HCT116 (cell line): ENCODE results near the gene SLC25A31. TPM values are rescaled to one million over a fixed set of nuclear protein-coding genes. Genes with fewer than 3 reads are reported as not detected.
A peak's percentile ranks its signal among the peaks of the same experiment; 100 is the strongest.

Experiments used
- ATAC-seq: fragments of 200-7000 bp; cut with Tn5 transposase; 2 replicates; pipeline ENCODE4 v1.9.1; 2020; ENCODE audit warnings: mild to moderate bottlenecking, moderate library complexity
- BruUV-seq: library from RNA; stranded (reverse); fragments of 400-500 nt; replicated peaks from 2 replicates; lab custom pipeline; 2021; lab: Mats Ljungman, UMichigan
- CTCF ChIA-PET: fragments of 300-600 bp; sonication (Branson Sonifier 250); formaldehyde crosslinking; loops from one replicate; lab custom pipeline; 2021; ENCODE audit warnings: antibody characterized with exemption; lab: Charles Lee
- POLR2A ChIA-PET: fragments of 300-600, 350-600 bp; sonication (Branson Sonifier 250); formaldehyde crosslinking; loops from one replicate; lab custom pipeline; 2021; ENCODE audit warnings: antibody characterized with exemption; lab: Charles Lee
- RAD21 ChIA-PET, 2 experiments: fragments of 300-600 bp; sonication (Branson Sonifier 250); formaldehyde crosslinking; loops; one replicate each; lab custom pipeline; 2023; ENCODE audit warnings: low total read pairs in 2 of 2; ENCODE audit not compliant: uncharacterized antibody in 2 of 2, unreplicated experiment in 2 of 2, low non-redundant PET in 1 of 2; lab: Charles Lee
- DNase-seq: peaks from one replicate; pipeline ENCODE4 v3.0.0-alpha.2; 2010; ENCODE audit warnings: low read depth, low spot score
- H2AFZ ChIP-seq: fragments of 200-600 bp; shearing (Covaris generic), sonication (generic); 2 replicates; pipeline ENCODE4 v1.6.1; 2017; ENCODE audit warnings: low read depth, mixed run types, mixed read lengths, antibody characterized with exemption, low read length; ENCODE audit not compliant: poor library complexity, severe bottlenecking
- H3K27ac ChIP-seq: 2 replicates; pipeline ENCODE4 v1.5.1; 2012; ENCODE audit warnings: low read depth, low read length
- H3K27me3 ChIP-seq: fragments of 200-600 bp; sonication (generic); 2 replicates; pipeline ENCODE4 v1.6.1; 2016; ENCODE audit warnings: mixed run types, low read length, mixed read lengths; ENCODE audit not compliant: insufficient read depth
- H3K36me3 ChIP-seq, 2 experiments: fragments of 200-500 bp in 1 of 2; fragments of 200-600 bp in 1 of 2; sonication (Bioruptor generic) in 1 of 2; sonication (generic) in 1 of 2; 2 replicates each; pipeline versions ENCODE4 v1.5.1 to v1.6.1; 2014 to 2016; ENCODE audit warnings: low read length in 2 of 2, inconsistent platforms in 1 of 2, mixed read lengths in 1 of 2, mixed run types in 1 of 2; ENCODE audit not compliant: insufficient read depth in 2 of 2, control insufficient read depth in 1 of 2
- H3K4me1 ChIP-seq, 2 experiments: fragments of 200-600 bp in 1 of 2; sonication (generic) in 1 of 2; 2 replicates each; pipeline versions ENCODE4 v1.5.1 to v1.6.1; 2012 to 2017; ENCODE audit warnings: low read length in 2 of 2, inconsistent platforms in 1 of 2, mild to moderate bottlenecking in 1 of 2, mixed read lengths in 1 of 2, mixed run types in 1 of 2, moderate library complexity in 1 of 2; ENCODE audit not compliant: insufficient read depth in 2 of 2, control insufficient read depth in 1 of 2
- H3K4me2 ChIP-seq: fragments of 200-600 bp; sonication (generic); 2 replicates; pipeline ENCODE4 v1.6.1; 2017; ENCODE audit warnings: mixed run types, low read length, mixed read lengths
- H3K4me3 ChIP-seq, 2 experiments: fragments of 200-600 bp in 1 of 2; sonication (generic) in 1 of 2; replicated peaks in 1 of 2; 2 replicates each; pipeline ENCODE4 v1.5.1; 2011 to 2016; ENCODE audit warnings: low read length in 2 of 2, control low read depth in 1 of 2, low read depth in 1 of 2, mild to moderate bottlenecking in 1 of 2, mixed read lengths in 1 of 2, mixed run types in 1 of 2
- H3K79me2 ChIP-seq: fragments of 200-600 bp; sonication (generic); 2 replicates; pipeline ENCODE4 v1.6.1; 2017; ENCODE audit warnings: mild to moderate bottlenecking, mixed run types, low read length, moderate library complexity, mixed read lengths; ENCODE audit not compliant: insufficient read depth
- H3K9ac ChIP-seq: fragments of 200-600 bp; sonication (generic); 2 replicates; pipeline ENCODE4 v1.6.1; 2016; ENCODE audit warnings: low read length, mixed read lengths
- H3K9me2 ChIP-seq: fragments of 200-600 bp; sonication (generic), shearing (Covaris generic); 2 replicates; pipeline ENCODE4 v1.6.1; 2017; ENCODE audit warnings: mixed run types, mild to moderate bottlenecking, moderate library complexity; ENCODE audit not compliant: insufficient read depth
- H3K9me3 ChIP-seq, 2 experiments: fragments of 200-500 bp in 1 of 2; fragments of 200-600 bp in 1 of 2; sonication (Bioruptor generic) in 1 of 2; sonication (generic) in 1 of 2; 2 replicates each; pipeline ENCODE4 v1.6.1; 2014 to 2017; ENCODE audit warnings: low read length in 2 of 2, mixed read lengths in 2 of 2, inconsistent platforms in 1 of 2, low read depth in 1 of 2, mild to moderate bottlenecking in 1 of 2, mixed run types in 1 of 2, moderate library complexity in 1 of 2; ENCODE audit not compliant: control insufficient read depth in 1 of 2, insufficient read depth in 1 of 2
- H4K20me1 ChIP-seq: fragments of 200-600 bp; sonication (generic), shearing (Covaris generic); 2 replicates; pipeline ENCODE4 v1.6.1; 2017; ENCODE audit warnings: mixed run types, mild to moderate bottlenecking, moderate library complexity; ENCODE audit not compliant: insufficient read depth
- ATF3 ChIP-seq: IDR thresholded peaks from 2 replicates; pipeline ENCODE4 v1.6.1; 2012
- CBX3 ChIP-seq: IDR thresholded peaks from 2 replicates; pipeline ENCODE4 v1.6.1; 2012; ENCODE audit warnings: low read depth
- CEBPB ChIP-seq: IDR thresholded peaks from 2 replicates; pipeline ENCODE4 v1.6.1; 2012; ENCODE audit warnings: low read depth
- CTCF ChIP-seq, 3 experiments: fragments of 200-600 bp in 1 of 3; sonication (generic) in 1 of 3; IDR thresholded peaks in 2 of 3; conservative IDR thresholded peaks in 1 of 3; 2 replicates each; pipeline ENCODE4 v1.5.1; 2012 to 2017; ENCODE audit warnings: low read depth in 2 of 3, low read length in 2 of 3, antibody characterized with exemption in 1 of 3, borderline replicate concordance in 1 of 3, control low read depth in 1 of 3, mild to moderate bottlenecking in 1 of 3, mixed read lengths in 1 of 3, mixed run types in 1 of 3, moderate library complexity in 1 of 3; ENCODE audit not compliant: insufficient read depth in 1 of 3
- EGR1 ChIP-seq: IDR thresholded peaks from 2 replicates; pipeline ENCODE4 v1.6.1; 2012; ENCODE audit warnings: low read depth
- EZH2 ChIP-seq: fragments of 200-600 bp; sonication (generic); IDR thresholded peaks from 2 replicates; pipeline ENCODE4 v1.6.1; 2017; ENCODE audit warnings: antibody characterized with exemption, mixed run types
- JUND ChIP-seq: IDR thresholded peaks from 2 replicates; pipeline ENCODE4 v1.6.1; 2012
- MAX ChIP-seq: IDR thresholded peaks from 2 replicates; pipeline ENCODE4 v1.6.1; 2012
- POLR2A ChIP-seq: IDR thresholded peaks from 2 replicates; pipeline ENCODE4 v1.7.0; 2011; ENCODE audit warnings: borderline replicate concordance; ENCODE audit not compliant: insufficient read depth, insufficient read length; ENCODE audit errors: extremely low read depth
- RAD21 ChIP-seq: IDR thresholded peaks from 2 replicates; pipeline ENCODE4 v1.6.1; 2012; ENCODE audit warnings: low read depth, mild to moderate bottlenecking
- SRF ChIP-seq: IDR thresholded peaks from 2 replicates; pipeline ENCODE4 v1.6.1; 2012; ENCODE audit warnings: low read depth
- TCF7L2 ChIP-seq: IDR thresholded peaks from 2 replicates; pipeline ENCODE4 v1.7.0; 2011; ENCODE audit warnings: borderline replicate concordance, inconsistent platforms; ENCODE audit not compliant: insufficient read depth, insufficient read length; ENCODE audit errors: extremely low read depth
- YY1 ChIP-seq: IDR thresholded peaks from 2 replicates; pipeline ENCODE4 v1.6.1; 2011; ENCODE audit warnings: low read length, low read depth, moderate library complexity, mild to moderate bottlenecking; ENCODE audit not compliant: insufficient replicate concordance; ENCODE audit errors: extremely low read depth
- ZBTB33 ChIP-seq: IDR thresholded peaks from 2 replicates; pipeline ENCODE4 v1.6.1; 2011; ENCODE audit warnings: mild to moderate bottlenecking, low read length, moderate library complexity; ENCODE audit not compliant: insufficient replicate concordance; ENCODE audit errors: extremely low read depth
- ZNF274 ChIP-seq: fragments of 200-500 bp; sonication (Bioruptor generic); IDR thresholded peaks from 2 replicates; pipeline ENCODE4 v1.6.1; 2014; ENCODE audit warnings: mild to moderate bottlenecking, low read depth, low read length, inconsistent platforms
- intact Hi-C: fragments of 100-400 bp; cut with micrococcal nuclease; formaldehyde crosslinking; loops from 2 replicates; pipeline ENCODE4 v1.10.0; 2022
- total RNA-seq: library from RNA; stranded (reverse); gene quantifications from one replicate; pipeline ENCODE4 v1.2.1, GENCODE V29; 2021; ENCODE audit not compliant: unreplicated experiment

SLC25A31 gene
- total RNA-seq, 1 experiment from 2014 or later = not detected

GRCh38 chr4:127685292-127685691 is 44.9 kb upstream of the SLC25A31 start:
- H3K9me2 ChIP-seq = no peaks in the 10 kb centered on the region
- ATAC-seq = no peak
- ChIA-PET CTCF (no interaction called here), POLR2A (no interaction called here), RAD21 (no interaction called here)
- no peak overlapping the region; the same call in 1 of the 2 replicates for H3K4me2 ChIP-seq
- peak; percentile 2 for DNase-seq
- H3K27me3 ChIP-seq = no peaks in the 10 kb centered on the region
- no peaks in the 10 kb centered on the region for H3K9me3 ChIP-seq
- no peak overlapping the region for H3K4me3 ChIP-seq
- H3K4me1 ChIP-seq = peaks cover 9 to 27% of the 10 kb centered on the region in 2 experiments
- H4K20me1 ChIP-seq = no peaks in the 10 kb centered on the region
- no peak overlapping the region for H2AFZ ChIP-seq
- no TSS peak for BruUV-seq
- no peak overlapping the region for H3K27ac ChIP-seq
- intact Hi-C loops = no loop called here
- no peak for TF ChIP-seq CBX3
- no peak for TF ChIP-seq MAX
- TF ChIP-seq POLR2A = no peak
- TF ChIP-seq RAD21 = no peak
- no peak for TF ChIP-seq CEBPB
- no peak for TF ChIP-seq ATF3
- no peak for TF ChIP-seq ZNF274
- no peak for TF ChIP-seq CTCF (IDR thresholded peaks at IDR 0.05 in 2 of 3, conservative IDR thresholded peaks at IDR 0.05 in 1 of 3; ENCODE audit: borderline replicate concordance in 1 of 3, insufficient read depth in 1 of 3, low read depth in 2 of 3, low read length in 2 of 3)
- TF ChIP-seq JUND = no peak
- no peak for TF ChIP-seq TCF7L2
- no peak for TF ChIP-seq EGR1
- no peak for TF ChIP-seq EZH2
- no peak for TF ChIP-seq ZBTB33
- no peak for TF ChIP-seq SRF
- TF ChIP-seq YY1 = no peak
- no peaks in the 10 kb centered on the region for H3K79me2 ChIP-seq
- H3K9ac ChIP-seq = no peak overlapping the region
- no peaks in the 10 kb centered on the region; a peak in 1 of 4 replicates for H3K36me3 ChIP-seq
